ENCODE results near the gene BCAR1. TPM values are rescaled to one million over a fixed set of nuclear protein-coding genes. Genes with fewer than 3 reads are reported as not detected.

Gene BCAR1
- total and polyA plus RNA-seq, 2 experiments from 2014 or later, result 37.9 to 140 TPM

DNA sequence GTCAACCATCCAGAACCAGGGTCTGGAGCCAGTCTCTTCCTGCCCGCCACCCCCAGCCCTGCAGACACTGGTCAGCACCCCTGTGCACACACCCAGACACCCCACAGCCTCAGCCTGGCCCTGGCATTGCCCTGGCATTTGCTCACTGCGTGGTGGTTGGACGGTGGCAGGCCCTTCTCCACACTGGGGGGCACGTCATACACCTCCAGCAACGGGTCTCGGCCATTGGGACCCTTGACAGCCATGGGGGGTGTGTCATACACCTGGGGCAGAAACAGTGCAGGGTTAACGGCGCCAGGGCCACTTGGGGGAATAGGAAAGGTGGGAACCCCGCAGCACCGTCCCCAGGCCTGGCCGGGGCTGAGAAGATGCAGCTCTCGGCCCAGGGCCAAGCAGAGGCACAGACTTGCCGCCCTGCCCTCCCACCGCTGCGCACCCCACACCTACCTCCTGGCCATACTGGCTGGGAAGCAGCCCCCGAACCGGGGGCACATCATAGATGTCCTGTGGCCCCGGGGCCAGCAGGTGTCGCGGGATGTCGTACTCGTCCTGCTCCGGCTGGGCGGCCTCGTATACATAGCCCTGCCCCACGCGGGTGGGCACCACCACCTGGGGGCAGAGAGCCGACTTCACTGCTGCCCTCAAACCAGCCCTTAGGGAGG lies 14.6 kb downstream of the BCAR1 start (continued):
- TF ChIP-seq ETS1 (IDR thresholded peaks at IDR 0.05) (no peak), STAT1 (IDR thresholded peaks at IDR 0.05; ENCODE audit: unreplicated experiment) (no peak), ZNF331 (CRISPR knock-in tag; IDR thresholded peaks at IDR 0.05; ENCODE audit: low read depth) (no peak), JUNB (IDR thresholded peaks at IDR 0.05; ENCODE audit: unreplicated experiment) (no peak), POLR2AphosphoS5 (IDR thresholded peaks at IDR 0.05; ENCODE audit: low read depth) (no peak), CTCF (conservative IDR thresholded peaks at IDR 0.05; ENCODE audit: low read depth in 2 of 2) (no peak), ZNF114 (CRISPR knock-in tag; IDR thresholded peaks at IDR 0.05) (no peak), CREB1 (CRISPR knock-in tag; IDR thresholded peaks at IDR 0.05; ENCODE audit: low read depth) (no peak), EZH2 (IDR thresholded peaks at IDR 0.05; ENCODE audit: low read depth, unreplicated experiment) (no peak)

- H3K79me2 ChIP-seq (replicated peaks; ENCODE audit: insufficient read depth), result peaks cover 44% of the 10 kb centered on the region
- H3K4me1 ChIP-seq (ENCODE audit: insufficient read depth), result no peaks in the 10 kb centered on the region; the same call in 1 of the 2 replicates
- H3K4me2 ChIP-seq, result no peak overlapping the region
- TF ChIP-seq ZNF331 (CRISPR knock-in tag; IDR thresholded peaks at IDR 0.05; ENCODE audit: low read depth) (no peak), POLR2AphosphoS5 (IDR thresholded peaks at IDR 0.05; ENCODE audit: low read depth) (no peak), EZH2 (IDR thresholded peaks at IDR 0.05; ENCODE audit: low read depth, unreplicated experiment) (no peak)
- H3K4me3 ChIP-seq, result no peak overlapping the region
- peaks cover 64% of the 10 kb centered on the region for H3K36me3 Mint-ChIP-seq (ENCODE audit: low read depth)
- H4K20me1 ChIP-seq (replicated peaks; ENCODE audit: insufficient read depth), result peaks cover 5% of the 10 kb centered on the region
- H2AFZ ChIP-seq, result no peak overlapping the region
- peaks cover 21% of the 10 kb centered on the region for H3K4me1 Mint-ChIP-seq
- no peaks in the 10 kb centered on the region for H3K9me2 ChIP-seq (ENCODE audit: insufficient read depth)
- DNase-seq (ENCODE audit: low spot score) (no peak), ATAC-seq (no peak)
- H3K27me3 ChIP-seq (ENCODE audit: insufficient read depth), result no peaks in the 10 kb centered on the region
- peaks cover 25% of the 10 kb centered on the region for H3F3A ChIP-seq (replicated peaks; ENCODE audit: low read depth)
- no peak overlapping the region; the same call in 2 of the 3 replicates for H3K4me3 Mint-ChIP-seq
- H3K27ac ChIP-seq (ENCODE audit: low read depth), result 0 out of 2 replicates have a peak overlapping the region, but pooled peaks have one; percentile 55
- no peaks in the 10 kb centered on the region for H3K9me3 Mint-ChIP-seq
- peaks cover 21% of the 10 kb centered on the region; the same call in 1 of the 2 replicates for H3K36me3 ChIP-seq (ENCODE audit: insufficient read depth)
- peaks cover 26% of the 10 kb centered on the region for H3K27me3 Mint-ChIP-seq (ENCODE audit: insufficient read depth, low read depth, poor library complexity)
- H3K27ac Mint-ChIP-seq, result no peak overlapping the region
These were observed 15.2 kb downstream of the BCAR1 start for GRCh38 chr16:75236232-75236631.

DNA sequence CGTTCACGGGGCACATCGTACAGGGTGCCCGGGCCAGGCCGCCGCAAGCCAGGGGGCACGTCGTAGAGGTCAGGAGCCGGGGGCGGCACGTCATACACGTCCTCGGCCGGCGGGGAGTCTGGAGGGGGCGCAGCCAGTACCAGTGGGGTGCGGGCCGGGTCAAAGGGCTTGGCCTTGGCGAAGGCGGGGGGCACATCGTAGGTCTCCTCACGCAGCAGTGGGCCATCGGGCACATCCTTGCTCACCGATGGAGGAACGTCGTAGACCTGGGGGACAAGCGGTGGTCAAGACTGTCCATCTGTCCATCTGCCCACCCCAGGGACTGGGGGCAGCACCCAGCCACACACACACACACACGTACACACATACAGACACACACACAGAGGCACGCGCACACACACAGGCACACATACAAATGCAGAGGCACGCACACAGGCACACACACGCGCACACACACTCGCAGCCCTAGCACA lies 15.7 kb downstream of the BCAR1 start:
- Histone ChIP-seq H4K20me1 (replicated peaks; ENCODE audit: insufficient read depth) (peaks cover 5% of the 10 kb centered on the region), H3K4me1 (ENCODE audit: insufficient read depth) (no peaks in the 10 kb centered on the region; the same call in 1 of the 2 replicates), H3K4me3 (no peak overlapping the region), H3K27ac (ENCODE audit: low read depth) (no peak overlapping the region), H3K36me3 (ENCODE audit: insufficient read depth) (peaks cover 21% of the 10 kb centered on the region; the same call in 1 of the 2 replicates), H3K9me2 (ENCODE audit: insufficient read depth) (no peaks in the 10 kb centered on the region), H3K4me2 (no peak overlapping the region), H3K79me2 (replicated peaks; ENCODE audit: insufficient read depth) (peaks cover 39% of the 10 kb centered on the region), H2AFZ (no peak overlapping the region), H3K27me3 (ENCODE audit: insufficient read depth) (no peaks in the 10 kb centered on the region), H3F3A (replicated peaks; ENCODE audit: low read depth) (peaks cover 24% of the 10 kb centered on the region)
- Mint-ChIP-seq H3K36me3 (ENCODE audit: low read depth) (peaks cover 63% of the 10 kb centered on the region), H3K27ac (no peak overlapping the region), H3K4me1 (peaks cover 16% of the 10 kb centered on the region), H3K27me3 (ENCODE audit: insufficient read depth, low read depth, poor library complexity) (peaks cover 26% of the 10 kb centered on the region), H3K4me3 (no peak overlapping the region), H3K9me3 (no peaks in the 10 kb centered on the region)
- no peak for DNase-seq (ENCODE audit: low spot score)
- no peak for ATAC-seq
- TF ChIP-seq POLR2AphosphoS5 (IDR thresholded peaks at IDR 0.05; ENCODE audit: low read depth) (no peak; the same call in 1 of the 2 replicates), ZNF114 (CRISPR knock-in tag; IDR thresholded peaks at IDR 0.05) (no peak), JUNB (IDR thresholded peaks at IDR 0.05; ENCODE audit: unreplicated experiment) (no peak), CREB1 (CRISPR knock-in tag; IDR thresholded peaks at IDR 0.05; ENCODE audit: low read depth) (no peak), CTCF (conservative IDR thresholded peaks at IDR 0.05; ENCODE audit: low read depth in 2 of 2) (no peak), ETS1 (IDR thresholded peaks at IDR 0.05) (no peak)
- TF ChIP-seq, protein P1, sequence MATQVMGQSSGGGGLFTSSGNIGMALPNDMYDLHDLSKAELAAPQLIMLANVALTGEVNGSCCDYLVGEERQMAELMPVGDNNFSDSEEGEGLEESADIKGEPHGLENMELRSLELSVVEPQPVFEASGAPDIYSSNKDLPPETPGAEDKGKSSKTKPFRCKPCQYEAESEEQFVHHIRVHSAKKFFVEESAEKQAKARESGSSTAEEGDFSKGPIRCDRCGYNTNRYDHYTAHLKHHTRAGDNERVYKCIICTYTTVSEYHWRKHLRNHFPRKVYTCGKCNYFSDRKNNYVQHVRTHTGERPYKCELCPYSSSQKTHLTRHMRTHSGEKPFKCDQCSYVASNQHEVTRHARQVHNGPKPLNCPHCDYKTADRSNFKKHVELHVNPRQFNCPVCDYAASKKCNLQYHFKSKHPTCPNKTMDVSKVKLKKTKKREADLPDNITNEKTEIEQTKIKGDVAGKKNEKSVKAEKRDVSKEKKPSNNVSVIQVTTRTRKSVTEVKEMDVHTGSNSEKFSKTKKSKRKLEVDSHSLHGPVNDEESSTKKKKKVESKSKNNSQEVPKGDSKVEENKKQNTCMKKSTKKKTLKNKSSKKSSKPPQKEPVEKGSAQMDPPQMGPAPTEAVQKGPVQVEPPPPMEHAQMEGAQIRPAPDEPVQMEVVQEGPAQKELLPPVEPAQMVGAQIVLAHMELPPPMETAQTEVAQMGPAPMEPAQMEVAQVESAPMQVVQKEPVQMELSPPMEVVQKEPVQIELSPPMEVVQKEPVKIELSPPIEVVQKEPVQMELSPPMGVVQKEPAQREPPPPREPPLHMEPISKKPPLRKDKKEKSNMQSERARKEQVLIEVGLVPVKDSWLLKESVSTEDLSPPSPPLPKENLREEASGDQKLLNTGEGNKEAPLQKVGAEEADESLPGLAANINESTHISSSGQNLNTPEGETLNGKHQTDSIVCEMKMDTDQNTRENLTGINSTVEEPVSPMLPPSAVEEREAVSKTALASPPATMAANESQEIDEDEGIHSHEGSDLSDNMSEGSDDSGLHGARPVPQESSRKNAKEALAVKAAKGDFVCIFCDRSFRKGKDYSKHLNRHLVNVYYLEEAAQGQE (IDR thresholded peaks at IDR 0.05; ENCODE audit: unreplicated experiment), result no peak
